ENCODE results near the gene NFX1.
"Not testable (repeated sequence)": the region's sequence is repeated elsewhere in the genome, so short reads cannot be mapped to it uniquely, and the experiment has no call there.

NFX1 gene

GRCh38 chr9:33355933-33356332 is 65.6 kb downstream of the NFX1 start:
- DNase-seq (ENCODE audit: low read depth in 2 of 2) = no peak

GRCh38 chr9:33358641-33359040 is 68.3 kb downstream of the NFX1 start:
- DNase-seq (ENCODE audit: low read depth in 2 of 2) = not testable (repeated sequence)

GRCh38 chr9:33364127-33364526 is 73.8 kb downstream of the NFX1 start:
- DNase-seq (ENCODE audit: low read depth in 2 of 2) = no peak

- DNase-seq (ENCODE audit: low read depth in 2 of 2) = not testable (repeated sequence)
These were observed 74.5 kb downstream of the NFX1 start for GRCh38 chr9:33364814-33365213.

- DNase-seq (ENCODE audit: low read depth in 2 of 2) = no peak
These were observed 76.7 kb downstream of the NFX1 start for GRCh38 chr9:33366979-33367480.

- no peak for DNase-seq (ENCODE audit: low read depth in 2 of 2)
These were observed 82.6 kb downstream of the NFX1 start for GRCh38 chr9:33372900-33373299.

GRCh38 chr9:33374190-33374589 is 83.9 kb downstream of the NFX1 start:
- no peak for DNase-seq (ENCODE audit: low read depth in 2 of 2)

GRCh38 chr9:33374634-33375237 is 84.4 kb downstream of the NFX1 start:
- peak; percentile 12 to 32 for DNase-seq (ENCODE audit: low read depth in 2 of 2)

GRCh38 chr9:33375238-33375840 is 85.0 kb downstream of the NFX1 start:
- no peak for DNase-seq (ENCODE audit: low read depth in 2 of 2)

GRCh38 chr9:33375841-33376321 is 85.6 kb downstream of the NFX1 start:
- no peak for DNase-seq (ENCODE audit: low read depth in 2 of 2)

GRCh38 chr9:33377089-33377715 is 86.9 kb downstream of the NFX1 start:
- no peak for DNase-seq (ENCODE audit: low read depth in 2 of 2)

- no peak for DNase-seq (ENCODE audit: low read depth in 2 of 2)
These were observed 87.9 kb downstream of the NFX1 start for GRCh38 chr9:33378121-33378795.

GRCh38 chr9:33379666-33380389 is 89.5 kb downstream of the NFX1 start:
- DNase-seq (ENCODE audit: low read depth in 2 of 2) = no peak

- DNase-seq (ENCODE audit: low read depth in 2 of 2) = no peak
These were observed 90.2 kb downstream of the NFX1 start for GRCh38 chr9:33380390-33381094.

- DNase-seq (ENCODE audit: low read depth in 2 of 2) = no peak
These were observed 91.0 kb downstream of the NFX1 start for GRCh38 chr9:33381231-33381791.

GRCh38 chr9:33382397-33382796 is 92.1 kb downstream of the NFX1 start:
- DNase-seq (ENCODE audit: low read depth in 2 of 2) = not testable (repeated sequence)

- not testable (repeated sequence) for DNase-seq (ENCODE audit: low read depth in 2 of 2)
These were observed 93.1 kb downstream of the NFX1 start for GRCh38 chr9:33383396-33383795.

GRCh38 chr9:33385536-33385935 is 95.2 kb downstream of the NFX1 start:
- not testable (repeated sequence) for DNase-seq (ENCODE audit: low read depth in 2 of 2)

GRCh38 chr9:33385979-33386640 is 95.8 kb downstream of the NFX1 start:
- DNase-seq (ENCODE audit: low read depth in 2 of 2) = not testable (repeated sequence)

GRCh38 chr9:33386641-33386996 is 96.3 kb downstream of the NFX1 start:
- DNase-seq (ENCODE audit: low read depth in 2 of 2) = not testable (repeated sequence)

Data from stimulated activated CD8-positive, alpha-beta memory T cell treated with anti-CD3 and anti-CD28 coated beads, Interleukin-7, amount 100 ng/mL, for 1 hour (primary cell).